Calu3 (cell line): ENCODE measurements around the gene PLXNA1. TPM values are rescaled to one million over a fixed set of nuclear protein-coding genes. Genes with fewer than 3 reads are reported as not detected.

Experiments used
- BruUV-seq: library from RNA; stranded (reverse); fragments of 400-500 nt; replicated peaks from 2 replicates; lab custom pipeline; 2021; lab: Mats Ljungman, UMichigan
- CTCF ChIA-PET: fragments of 300-600 bp; sonication (Branson Sonifier 250); formaldehyde crosslinking; loops from one replicate; lab custom pipeline; 2022; ENCODE audit warnings: antibody characterized with exemption; lab: Charles Lee
- DNase-seq: peaks from one replicate; pipeline ENCODE4 v3.0.0; 2022
- H3K27ac Mint-ChIP-seq: one replicate; pipeline ENCODE4 v1.8.0; 2022; ENCODE audit warnings: mixed read lengths; ENCODE audit not compliant: unreplicated experiment
- H3K27me3 Mint-ChIP-seq: one replicate; pipeline ENCODE4 v1.8.0; 2022; ENCODE audit warnings: mixed read lengths; ENCODE audit not compliant: unreplicated experiment
- H3K36me3 Mint-ChIP-seq: one replicate; pipeline ENCODE4 v1.8.0; 2022; ENCODE audit warnings: mild to moderate bottlenecking, moderate library complexity, mixed read lengths; ENCODE audit not compliant: insufficient read depth, unreplicated experiment
- H3K4me1 Mint-ChIP-seq: one replicate; pipeline ENCODE4 v1.8.0; 2022; ENCODE audit warnings: mild to moderate bottlenecking, low read depth, mixed read lengths; ENCODE audit not compliant: unreplicated experiment
- H3K4me3 Mint-ChIP-seq: one replicate; pipeline ENCODE4 v1.8.0; 2022; ENCODE audit warnings: mild to moderate bottlenecking, low read depth, moderate library complexity, mixed read lengths; ENCODE audit not compliant: unreplicated experiment
- H3K9me3 Mint-ChIP-seq: one replicate; pipeline ENCODE4 v1.8.0; 2022; ENCODE audit warnings: low read depth, mixed read lengths; ENCODE audit not compliant: unreplicated experiment
- CTCF ChIP-seq: fragments of 200-600 bp; IDR thresholded peaks from one replicate; pipeline ENCODE4 v1.8.0; 2022; ENCODE audit warnings: antibody characterized with exemption; ENCODE audit not compliant: unreplicated experiment
- intact Hi-C: fragments of 100-400 bp; cut with micrococcal nuclease; formaldehyde crosslinking; loops from one replicate; pipeline ENCODE4 v1.10.0; 2022; ENCODE audit not compliant: unreplicated experiment
- total RNA-seq: library from RNA; stranded (reverse); gene quantifications from 2 replicates; pipeline ENCODE4 v1.2.3, GENCODE V29; 2022

PLXNA1 gene
- total RNA-seq, 1 experiment from 2014 or later, result 84.3 TPM

DNA sequence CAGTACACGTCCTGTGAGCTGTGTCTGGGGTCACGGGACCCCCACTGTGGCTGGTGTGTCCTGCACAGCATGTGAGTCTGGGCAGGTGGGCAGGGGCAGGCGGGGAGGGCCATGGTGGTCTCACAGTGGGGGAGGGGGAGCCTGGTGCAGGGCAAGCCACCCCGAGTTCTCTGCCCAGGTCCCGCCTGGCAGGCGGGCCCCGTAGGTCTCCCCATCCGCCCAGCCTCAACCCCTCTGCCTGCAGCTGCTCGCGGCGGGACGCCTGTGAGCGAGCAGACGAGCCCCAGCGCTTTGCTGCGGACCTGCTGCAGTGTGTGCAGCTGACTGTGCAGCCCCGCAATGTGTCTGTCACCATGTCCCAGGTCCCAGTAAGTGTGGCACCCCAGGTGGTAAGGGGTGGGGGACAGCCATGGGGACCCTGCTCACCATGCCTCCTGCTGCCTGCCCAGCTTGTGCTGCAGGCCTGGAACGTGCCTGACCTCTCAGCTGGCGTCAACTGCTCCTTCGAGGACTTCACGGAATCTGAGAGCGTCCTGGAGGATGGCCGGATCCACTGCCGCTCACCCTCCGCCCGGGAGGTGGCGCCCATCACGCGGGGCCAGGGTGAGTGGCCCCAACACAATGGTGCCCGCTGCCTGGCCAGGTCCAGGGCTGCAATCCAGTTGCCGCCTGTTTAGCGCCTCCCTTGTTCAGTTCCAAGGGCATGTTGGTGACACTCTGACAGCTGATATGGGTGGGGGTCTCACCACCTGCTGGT is 21.9 kb downstream of the PLXNA1 start:
- no peak for DNase-seq
- peaks cover 20% of the 10 kb centered on the region for H3K4me1 Mint-ChIP-seq
- no peak overlapping the region for H3K27ac Mint-ChIP-seq
- no peaks in the 10 kb centered on the region for H3K9me3 Mint-ChIP-seq
- no TSS peak for BruUV-seq
- no peak overlapping the region for H3K4me3 Mint-ChIP-seq
- intact Hi-C loops, result no loop called here
- no peak for TF ChIP-seq CTCF
- no peaks in the 10 kb centered on the region for H3K27me3 Mint-ChIP-seq
- H3K36me3 Mint-ChIP-seq, result peaks cover 50% of the 10 kb centered on the region
- CTCF ChIA-PET, result no interaction called here

DNA sequence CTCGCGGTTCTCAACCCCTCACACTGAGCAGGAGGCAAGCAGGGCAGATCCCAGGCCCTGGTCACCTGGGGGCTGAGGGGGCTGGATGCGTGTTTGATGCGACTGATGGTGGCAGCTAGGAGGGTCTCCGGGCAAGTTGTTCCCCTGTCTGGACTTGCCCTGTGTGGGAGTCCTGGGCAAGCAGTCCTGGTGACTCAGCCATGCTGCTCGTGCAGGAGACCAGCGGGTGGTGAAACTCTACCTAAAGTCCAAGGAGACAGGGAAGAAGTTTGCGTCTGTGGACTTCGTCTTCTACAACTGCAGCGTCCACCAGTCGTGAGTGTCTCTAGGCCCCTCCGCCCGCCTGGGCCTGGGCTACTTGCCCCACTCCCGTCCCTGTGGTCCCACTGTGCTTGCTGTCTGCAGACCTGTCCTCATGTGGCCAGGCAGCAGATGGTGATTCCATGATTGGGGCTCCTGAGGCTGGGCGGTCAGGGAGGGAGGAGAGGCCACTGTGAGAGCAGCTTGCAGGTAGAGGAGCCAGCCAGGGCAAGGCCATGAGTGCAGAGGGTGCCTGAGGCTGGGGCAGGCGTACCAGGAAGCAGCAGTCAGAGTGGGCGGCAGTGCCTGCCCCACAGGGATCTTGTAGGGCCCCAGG is 23.1 kb downstream of the PLXNA1 start:
- BruUV-seq, result no TSS peak
- DNase-seq, result no peak
- no peak for TF ChIP-seq CTCF
- Mint-ChIP-seq H3K27ac (no peak overlapping the region), H3K4me1 (peaks cover 12% of the 10 kb centered on the region), H3K27me3 (no peaks in the 10 kb centered on the region), H3K9me3 (no peaks in the 10 kb centered on the region), H3K4me3 (no peak overlapping the region), H3K36me3 (peaks cover 43% of the 10 kb centered on the region)
- CTCF ChIA-PET, result no interaction called here
- intact Hi-C loops, result loop anchor here (1.0 kb wide), 1 partner anchor 254 kb away; no protein-coding TSS in a partner anchor

DNA sequence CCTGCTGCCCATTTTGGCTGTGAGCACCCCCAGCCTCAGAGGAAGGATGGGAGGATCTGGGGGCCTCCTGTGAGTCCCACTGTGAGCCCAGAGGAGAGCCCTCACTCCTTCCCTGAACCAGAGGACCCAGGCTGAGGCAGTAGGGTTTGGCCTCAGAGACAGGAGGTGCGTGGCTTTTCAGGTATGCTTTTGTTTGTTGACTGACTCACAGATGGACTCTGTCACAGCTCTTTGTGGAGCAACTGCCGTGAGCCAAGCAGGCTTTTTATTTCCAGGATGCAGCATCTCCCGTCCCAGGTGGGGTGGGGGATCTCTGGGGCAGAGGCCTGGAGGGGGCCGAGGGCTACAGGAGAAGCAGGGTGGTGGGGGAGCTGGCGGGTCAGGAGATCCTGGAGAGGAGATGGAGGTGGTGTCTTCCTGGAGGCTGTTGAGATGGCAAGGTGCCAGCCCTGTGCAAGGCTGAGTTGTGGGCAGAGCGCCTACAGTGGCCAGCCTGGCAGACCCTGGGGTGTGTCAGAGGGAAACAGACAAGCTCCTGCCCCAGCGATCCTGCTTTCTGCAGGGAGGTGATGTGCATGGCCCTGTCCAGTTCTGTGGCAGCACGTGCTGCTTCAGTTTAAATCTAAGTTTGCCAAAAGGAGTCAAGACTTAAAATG is 24.0 kb downstream of the PLXNA1 start:
- no peak for TF ChIP-seq CTCF
- intact Hi-C loops, result loop anchor here (1.0 kb wide), 1 partner anchor 255 kb away; no protein-coding TSS in a partner anchor
- H3K36me3 Mint-ChIP-seq, result peaks cover 39% of the 10 kb centered on the region
- peaks cover 8% of the 10 kb centered on the region for H3K4me1 Mint-ChIP-seq
- no peak overlapping the region for H3K27ac Mint-ChIP-seq
- H3K9me3 Mint-ChIP-seq, result no peaks in the 10 kb centered on the region
- no TSS peak for BruUV-seq
- peak; percentile 56 for DNase-seq
- H3K27me3 Mint-ChIP-seq, result no peaks in the 10 kb centered on the region
- H3K4me3 Mint-ChIP-seq, result peak overlapping the region; percentile 3
- CTCF ChIA-PET, result interaction anchor here (0.6 kb wide), 1 partner anchor 107 kb away, joined by 5 read pairs; no protein-coding TSS in a partner anchor

GRCh38 chr3:127008236-127008635 is 25.3 kb downstream of the PLXNA1 start:
- CTCF ChIA-PET, result no interaction called here
- peaks cover 38% of the 10 kb centered on the region for H3K36me3 Mint-ChIP-seq

More at GRCh38 chr3:127008236-127008635, 25.3 kb downstream of the PLXNA1 start:
- no peak for DNase-seq
- H3K27ac Mint-ChIP-seq, result no peak overlapping the region
- BruUV-seq, result no TSS peak
- H3K4me3 Mint-ChIP-seq, result no peak overlapping the region
- intact Hi-C loops, result no loop called here
- no peaks in the 10 kb centered on the region for H3K4me1 Mint-ChIP-seq
- no peaks in the 10 kb centered on the region for H3K9me3 Mint-ChIP-seq
- H3K27me3 Mint-ChIP-seq, result no peaks in the 10 kb centered on the region
- no peak for TF ChIP-seq CTCF
